Peyer's patch (tissue), 4 donors: ENCODE results near the gene MRC2. TPM values are rescaled to one million over a fixed set of nuclear protein-coding genes. Genes with fewer than 3 reads are reported as not detected.
A peak's percentile ranks its signal among the peaks of the same experiment; 100 is the strongest.
"Not testable (repeated sequence)": the region's sequence is repeated elsewhere in the genome, so short reads cannot be mapped to it uniquely, and the experiment has no call there.

Experiments
- DNase-seq, 3 donors: peaks; one replicate each; pipeline ENCODE4 v3.0.0-alpha.2; 2017 to 2019
- H3K27ac ChIP-seq, 4 donors: fragments of 200-600 bp; sonication (generic); one replicate each; pipeline ENCODE4 v1.5.1; 2016 to 2019
- H3K27me3 ChIP-seq, 2 donors: fragments of 200-600 bp; sonication (generic); one replicate each; pipeline ENCODE4 v1.5.1; 2019
- H3K36me3 ChIP-seq, 3 donors: fragments of 200-600 bp; sonication (generic); one replicate each; pipeline ENCODE4 v1.5.1; 2016 to 2019
- H3K4me1 ChIP-seq, 4 donors: fragments of 200-600 bp; sonication (generic); one replicate each; pipeline ENCODE4 v1.5.1; 2016 to 2019
- H3K4me3 ChIP-seq, 4 donors: fragments of 200-600 bp; sonication (generic); 1 replicate in 3 of 4; 2 replicates in 1 of 4; pipeline ENCODE4 v1.5.1; 2016 to 2019; ENCODE audit warnings: mild to moderate bottlenecking in 1 of 4
- H3K9me3 ChIP-seq, 4 donors: fragments of 200-600 bp; sonication (generic); one replicate each; pipeline ENCODE4 v1.5.1; 2016 to 2019; ENCODE audit warnings: mild to moderate bottlenecking in 1 of 4
- CTCF ChIP-seq, 6 experiments: fragments of 450-650 bp in 4 of 6; fragments of 200-600 bp in 2 of 6; sonication (generic) in 1 of 6; IDR thresholded peaks; one replicate each; pipeline ENCODE4 v1.5.1; 2017 to 2019; ENCODE audit warnings: antibody characterized with exemption in 6 of 6, mild to moderate bottlenecking in 3 of 6, moderate library complexity in 1 of 6
- POLR2A ChIP-seq, 2 donors: fragments of 450-650 bp; IDR thresholded peaks; one replicate each; pipeline ENCODE4 v1.5.1; 2017; ENCODE audit warnings: antibody characterized with exemption in 2 of 2, mild to moderate bottlenecking in 2 of 2, moderate library complexity in 2 of 2
- total RNA-seq, 4 donors: library from RNA; depleted of rRNA; stranded (reverse); fragments of >200 nt; gene quantifications; one replicate each; pipeline ENCODE4 v1.1.0, GENCODE V29; 2016

Gene MRC2
- total RNA-seq, 4 donors from 2014 or later, result 9.0 to 33.8 (median 14.6) TPM

GRCh38 chr17:62692721-62693431, 65.4 kb downstream of the MRC2 start:
- no peaks in the 10 kb centered on the region for H3K27me3 ChIP-seq

DNA sequence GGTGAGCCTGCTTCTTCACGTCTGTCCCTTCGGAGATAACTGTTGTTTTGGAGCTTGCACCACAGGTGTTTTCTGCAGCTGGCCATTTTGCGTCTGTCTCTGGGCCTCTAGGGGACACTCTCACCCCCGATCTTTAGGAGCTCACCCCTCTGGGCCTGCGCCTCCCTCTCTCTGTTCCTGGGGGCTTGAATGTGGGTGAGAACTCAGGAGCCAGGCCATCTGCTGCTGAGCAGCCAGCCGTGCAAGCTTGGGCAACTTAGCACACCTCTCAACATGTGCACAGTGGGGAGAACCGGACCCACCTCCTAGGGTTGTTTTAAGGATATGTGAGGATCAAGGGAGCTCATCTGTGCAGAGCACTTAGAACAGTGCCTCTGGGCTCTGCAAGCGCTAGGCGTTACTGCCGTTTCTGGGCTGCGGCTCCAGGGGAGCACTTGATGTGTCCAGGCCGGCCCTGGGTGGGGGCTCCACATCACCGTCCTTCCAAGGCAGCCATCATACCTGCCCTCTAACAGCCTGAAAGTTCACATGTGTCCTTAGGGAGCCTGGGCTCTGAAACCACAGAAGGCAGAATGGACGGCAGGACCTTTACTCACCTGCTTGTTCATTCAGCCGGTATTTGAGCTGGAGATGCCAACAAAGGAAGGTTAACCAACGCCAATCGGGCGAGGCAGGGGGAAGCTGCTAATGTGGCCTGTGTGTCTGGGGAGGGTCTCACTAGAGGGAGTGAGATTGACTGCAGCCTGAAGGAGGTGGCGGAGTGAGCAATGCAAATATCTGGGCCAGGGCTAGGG, 66.3 kb downstream of the MRC2 start:
- H3K27ac ChIP-seq, result no peak overlapping the region
- DNase-seq, result no peak
- TF ChIP-seq CTCF (IDR thresholded peaks at IDR 0.05), result no peak
- no peak for TF ChIP-seq POLR2A (IDR thresholded peaks at IDR 0.05)
- no peaks in the 10 kb centered on the region for H3K36me3 ChIP-seq
- no peaks in the 10 kb centered on the region for H3K9me3 ChIP-seq
- H3K4me1 ChIP-seq, result no peaks in the 10 kb centered on the region
- no peaks in the 10 kb centered on the region for H3K27me3 ChIP-seq
- H3K4me3 ChIP-seq, result no peak overlapping the region

More at GRCh38 chr17:62692721-62693431, 65.4 kb downstream of the MRC2 start:
- no peak overlapping the region for H3K27ac ChIP-seq
- no peak overlapping the region for H3K4me3 ChIP-seq
- H3K9me3 ChIP-seq, result no peaks in the 10 kb centered on the region
- TF ChIP-seq POLR2A (IDR thresholded peaks at IDR 0.05), result no peak
- peak in 2 of 6 experiments; percentile 4 to 14 for TF ChIP-seq CTCF (IDR thresholded peaks at IDR 0.05)
- H3K4me1 ChIP-seq, result no peaks in the 10 kb centered on the region
- no peaks in the 10 kb centered on the region for H3K36me3 ChIP-seq
- no peak for DNase-seq

DNA sequence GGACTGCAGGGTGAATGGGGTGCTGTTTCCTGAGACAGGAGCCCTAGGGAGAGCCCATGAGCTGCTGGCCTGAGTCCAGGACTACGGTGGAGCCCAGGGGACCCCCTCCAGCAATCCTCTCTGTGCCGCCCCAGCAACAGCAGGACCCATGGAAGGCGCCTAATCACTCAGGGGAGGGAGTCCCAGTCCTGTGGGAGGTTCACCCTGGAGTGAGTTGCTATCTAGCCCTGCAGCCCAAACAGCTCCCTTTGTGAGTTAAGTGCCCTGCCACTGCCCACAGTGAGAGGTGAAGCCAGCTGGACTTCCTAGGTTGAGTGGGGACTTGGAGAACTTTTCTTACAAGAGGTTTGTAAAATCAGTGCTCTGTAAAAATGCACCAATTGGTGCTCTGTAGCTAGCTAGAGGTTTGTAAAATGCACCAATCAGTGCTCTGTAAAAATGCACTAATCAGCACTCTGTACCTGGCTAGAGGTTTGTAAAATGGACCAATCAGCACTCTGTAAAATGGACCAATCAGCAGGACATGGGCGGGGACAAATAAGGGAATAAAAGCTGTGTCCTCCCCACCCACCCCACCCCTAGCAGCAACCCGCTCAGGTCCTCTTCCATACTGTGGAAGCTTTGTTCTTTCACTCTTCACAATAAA, 67.7 kb downstream of the MRC2 start:
- H3K27ac ChIP-seq, DNase-seq, H3K27me3 ChIP-seq, H3K4me3 ChIP-seq, H3K4me1 ChIP-seq, H3K9me3 ChIP-seq, H3K36me3 ChIP-seq: not testable (repeated sequence)

GRCh38 chr17:62696256-62696655, 68.8 kb downstream of the MRC2 start:
- Histone ChIP-seq H3K4me1 (no peaks in the 10 kb centered on the region), H3K27ac (no peak overlapping the region), H3K27me3 (no peaks in the 10 kb centered on the region), H3K9me3 (no peaks in the 10 kb centered on the region), H3K4me3 (no peak overlapping the region), H3K36me3 (no peaks in the 10 kb centered on the region)
- TF ChIP-seq CTCF (IDR thresholded peaks at IDR 0.05) (no peak), POLR2A (IDR thresholded peaks at IDR 0.05) (no peak)
- DNase-seq, result no peak

- Histone ChIP-seq H3K9me3 (no peaks in the 10 kb centered on the region), H3K4me1 (no peaks in the 10 kb centered on the region), H3K36me3 (no peaks in the 10 kb centered on the region), H3K4me3 (no peak overlapping the region), H3K27me3 (no peaks in the 10 kb centered on the region), H3K27ac (no peak overlapping the region)
- DNase-seq, result no peak
- TF ChIP-seq CTCF (IDR thresholded peaks at IDR 0.05) (no peak), POLR2A (IDR thresholded peaks at IDR 0.05) (no peak)
These were observed 69.4 kb downstream of the MRC2 start for GRCh38 chr17:62696726-62697490.

GRCh38 chr17:62698459-62698858, 71.0 kb downstream of the MRC2 start:
- not testable (repeated sequence) for H3K27me3 ChIP-seq, H3K4me1 ChIP-seq, DNase-seq, H3K4me3 ChIP-seq, H3K9me3 ChIP-seq, H3K27ac ChIP-seq, H3K36me3 ChIP-seq
